SK-N-SH (cell line): ENCODE measurements around the gene FAM107B. TPM values are rescaled to one million over a fixed set of nuclear protein-coding genes. Genes with fewer than 3 reads are reported as not detected.

Source experiments
- CTCF ChIA-PET: fragments of 300-600, 350-600 bp; formaldehyde crosslinking; extraction: SDS; loops from one replicate; lab custom pipeline; 2021; lab: Yijun Ruan, JAX
- POLR2A ChIA-PET: fragments of 350-600 bp; sonication (Branson Sonifier 250); formaldehyde crosslinking; extraction: SDS; loops from one replicate; lab custom pipeline; 2020; ENCODE audit warnings: antibody characterized with exemption, inconsistent platforms; lab: Yijun Ruan, JAX
- DNase-seq: peaks from one replicate; pipeline ENCODE4 v3.0.0; 2012
- H2AFZ ChIP-seq: fragments of 200-600 bp; sonication (generic); 2 replicates; pipeline ENCODE4 v1.8.1; 2016; ENCODE audit warnings: antibody characterized with exemption, mild to moderate bottlenecking, low read depth
- H3F3A ChIP-seq: fragments of 200-600 bp; sonication (generic); replicated peaks from 2 replicates; pipeline ENCODE3; 2016; ENCODE audit warnings: antibody characterized with exemption, mild to moderate bottlenecking; ENCODE audit not compliant: insufficient read depth
- H3K27ac ChIP-seq, 2 experiments: fragments of 200-500 bp in 1 of 2; fragments of 200-600 bp in 1 of 2; sonication (Bioruptor generic) in 1 of 2; sonication (generic), shearing (Covaris generic) in 1 of 2; 2 replicates each; pipeline versions ENCODE4 v1.5.1 to v1.6.1; 2014 to 2016; ENCODE audit warnings: low read depth in 2 of 2, inconsistent platforms in 1 of 2, low read length in 1 of 2, mild to moderate bottlenecking in 1 of 2, mixed read lengths in 1 of 2
- H3K27me3 ChIP-seq: fragments of 200-600 bp; sonication (generic), shearing (Covaris generic); 2 replicates; pipeline ENCODE4 v1.6.1; 2016; ENCODE audit warnings: mixed run types; ENCODE audit not compliant: insufficient read depth
- H3K36me3 ChIP-seq, 2 experiments: fragments of 200-500 bp in 1 of 2; fragments of 200-600 bp in 1 of 2; sonication (Bioruptor generic) in 1 of 2; sonication (generic) in 1 of 2; replicated peaks in 1 of 2; 2 replicates each; pipeline versions ENCODE3 to v1.5.1; 2014 to 2016; ENCODE audit warnings: low read length in 1 of 2, mild to moderate bottlenecking in 1 of 2; ENCODE audit not compliant: insufficient read depth in 2 of 2, control insufficient read depth in 1 of 2
- H3K4me1 ChIP-seq, 2 experiments: fragments of 200-500 bp in 1 of 2; fragments of 200-600 bp in 1 of 2; sonication (Bioruptor generic) in 1 of 2; sonication (generic), shearing (Covaris generic) in 1 of 2; 2 replicates each; pipeline versions ENCODE4 v1.5.1 to v1.6.1; 2014 to 2016; ENCODE audit warnings: low read depth in 1 of 2, low read length in 1 of 2, mixed run types in 1 of 2; ENCODE audit not compliant: insufficient read depth in 2 of 2, control insufficient read depth in 1 of 2
- H3K4me2 ChIP-seq: fragments of 200-600 bp; sonication (generic), shearing (Covaris generic); 2 replicates; pipeline ENCODE4 v1.6.1; 2017; ENCODE audit warnings: mixed run types
- H3K4me3 ChIP-seq, 2 experiments: fragments of 200-500 bp in 1 of 2; fragments of 200-600 bp in 1 of 2; sonication (Bioruptor generic) in 1 of 2; sonication (generic), shearing (Covaris generic) in 1 of 2; 2 replicates each; pipeline versions ENCODE4 v1.5.1 to v1.8.1; 2014 to 2016; ENCODE audit warnings: low read depth in 2 of 2, inconsistent platforms in 1 of 2, low read length in 1 of 2, mild to moderate bottlenecking in 1 of 2, mixed read lengths in 1 of 2, moderate library complexity in 1 of 2
- H3K79me2 ChIP-seq: fragments of 200-600 bp; sonication (generic); 2 replicates; pipeline ENCODE4 v1.8.1; 2017; ENCODE audit warnings: mild to moderate bottlenecking; ENCODE audit not compliant: insufficient read depth
- H3K9ac ChIP-seq: fragments of 200-600 bp; sonication (generic); 2 replicates; pipeline ENCODE4 v1.6.1; 2017; ENCODE audit warnings: mixed run types
- H3K9me2 ChIP-seq: fragments of 200-600 bp; sonication (generic); 2 replicates; pipeline ENCODE4 v1.6.1; 2017; ENCODE audit warnings: mixed run types
- H3K9me3 ChIP-seq: fragments of 200-600 bp; sonication (generic); 2 replicates; pipeline ENCODE4 v1.6.1; 2017; ENCODE audit warnings: mixed run types, mild to moderate bottlenecking, moderate library complexity
- H4K20me1 ChIP-seq: fragments of 200-600 bp; sonication (generic); 2 replicates; pipeline ENCODE4 v1.6.1; 2017; ENCODE audit warnings: mild to moderate bottlenecking, mixed run types; ENCODE audit not compliant: insufficient read depth
- EP300 ChIP-seq, 2 experiments: IDR thresholded peaks; 2 replicates each; pipeline versions ENCODE4 v1.4.0 to v1.6.1; 2012; ENCODE audit warnings: borderline replicate concordance in 1 of 2, low read depth in 1 of 2, low read length in 1 of 2
- FOSL2 ChIP-seq: IDR thresholded peaks from 2 replicates; pipeline ENCODE4 v1.4.0; 2012; ENCODE audit warnings: low read depth, mild to moderate bottlenecking, moderate library complexity, borderline replicate concordance
- GABPA ChIP-seq: IDR thresholded peaks from 2 replicates; pipeline ENCODE4 v1.4.0; 2012; ENCODE audit warnings: low read depth, mild to moderate bottlenecking
- MEF2A ChIP-seq: IDR thresholded peaks from 2 replicates; pipeline ENCODE4 v1.4.0; 2012; ENCODE audit warnings: low read depth, borderline replicate concordance
- NRF1 ChIP-seq: IDR thresholded peaks from 2 replicates; pipeline ENCODE4 v1.6.1; 2012; ENCODE audit warnings: low read depth, mild to moderate bottlenecking, low read length
- RCOR1 ChIP-seq: fragments of 150-350 bp; IDR thresholded peaks from 2 replicates; pipeline ENCODE4 v1.6.1; 2017; ENCODE audit warnings: antibody characterized with exemption, low read length
- RFX5 ChIP-seq: IDR thresholded peaks from 2 replicates; pipeline ENCODE4 v1.6.1; 2012; ENCODE audit warnings: mild to moderate bottlenecking, improper control_type of control experiment, low read length
- TAF1 ChIP-seq: IDR thresholded peaks from 2 replicates; pipeline ENCODE4 v1.6.1; 2012; ENCODE audit warnings: low read depth, mild to moderate bottlenecking, low read length, moderate library complexity, borderline replicate concordance
- TCF12 ChIP-seq: IDR thresholded peaks from 2 replicates; pipeline ENCODE4 v1.4.0; 2012
- TEAD4 ChIP-seq: IDR thresholded peaks from 2 replicates; pipeline ENCODE4 v1.4.0; 2012; ENCODE audit warnings: mild to moderate bottlenecking, borderline replicate concordance; ENCODE audit not compliant: insufficient read depth
- YY1 ChIP-seq: IDR thresholded peaks from 2 replicates; pipeline ENCODE4 v1.4.0; 2012; ENCODE audit warnings: low read depth, mild to moderate bottlenecking
- WGBS: methylation state at CpG from one replicate; pipeline ENCODE4 v1.1.6; 2017; ENCODE audit warnings: low lambda C conversion rate; 5-methylcytosine and 5-hydroxymethylcytosine counted together
- polyA plus RNA-seq, 3 experiments: library from polyadenylated mRNA; depleted of rRNA; stranded (reverse); fragments of >200 nt; gene quantifications; 2 replicates each; pipeline ENCODE4 v1.2.3, GENCODE V29; 2012
- TF ChIP-seq, protein P1 (sequence below): fragments of 150-350 bp; IDR thresholded peaks from 2 replicates; pipeline ENCODE4 v1.6.1; 2016; ENCODE audit warnings: mild to moderate bottlenecking, low read depth, low read length
- TF ChIP-seq, protein P2 (sequence below): IDR thresholded peaks from 2 replicates; pipeline ENCODE4 v1.4.0; 2012; ENCODE audit warnings: low read depth, borderline replicate concordance
- TF ChIP-seq, protein P3 (sequence below): IDR thresholded peaks from 2 replicates; pipeline ENCODE4; 2012
- TF ChIP-seq, protein P4 (sequence below): IDR thresholded peaks from 2 replicates; pipeline ENCODE4 v1.4.0; 2012; ENCODE audit warnings: low read depth

FAM107B gene
- polyA plus RNA-seq, 1 of the 3 experiments (the other 2 are of a cell fraction): 1.0 TPM

DNA sequence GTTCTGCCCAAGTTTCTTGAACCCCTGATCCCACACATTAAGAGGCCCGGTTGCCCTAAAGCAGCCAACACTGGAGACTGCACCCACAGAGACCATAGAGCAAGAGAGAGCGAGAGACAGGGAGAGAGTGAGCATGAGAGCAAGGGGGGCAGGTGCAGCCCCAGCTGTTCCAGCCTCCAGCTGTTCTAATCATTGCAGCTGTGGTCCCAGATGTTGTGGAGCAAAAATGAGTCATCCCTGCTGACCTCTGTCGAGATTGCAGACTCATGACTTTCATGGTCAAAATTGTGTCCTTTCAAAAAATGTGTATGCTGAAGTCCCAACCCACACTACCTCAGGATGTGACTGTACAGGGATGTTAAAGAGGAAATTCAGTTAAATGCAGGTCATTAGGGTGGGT is 300.0 kb downstream of the FAM107B start:
- Histone ChIP-seq H3K9me3 (no peaks in the 10 kb centered on the region), H3K4me2 (no peak overlapping the region), H3F3A (no peaks in the 10 kb centered on the region), H3K9ac (no peak overlapping the region), H3K79me2 (no peaks in the 10 kb centered on the region), H3K27me3 (no peaks in the 10 kb centered on the region), H3K27ac (no peak overlapping the region), H3K4me1 (no peaks in the 10 kb centered on the region), H3K4me3 (no peak overlapping the region), H2AFZ (no peak overlapping the region), H4K20me1 (no peaks in the 10 kb centered on the region), H3K36me3 (no peaks in the 10 kb centered on the region), H3K9me2 (no peaks in the 10 kb centered on the region)
- TF ChIP-seq NRF1 (no peak), FOSL2 (no peak), GABPA (no peak), RFX5 (no peak), YY1 (no peak)
- POLR2A ChIA-PET: no interaction called here
- CTCF ChIA-PET: interaction anchor here (0.6 to 1.0 kb wide), 2 partner anchors 67 to 277 kb away, joined by 3 read pairs; no protein-coding TSS in a partner anchor
- 53% methylated on average over 3 of the region's 3 CpGs for WGBS
- no peak for DNase-seq

- WGBS: 84% methylated on average over 6 of the region's 6 CpGs
- H3K9me2 ChIP-seq: no peaks in the 10 kb centered on the region
- no peaks in the 10 kb centered on the region for H3K79me2 ChIP-seq
- ChIA-PET POLR2A (no interaction called here), CTCF (no interaction called here)
- no peaks in the 10 kb centered on the region for H4K20me1 ChIP-seq
- no peak overlapping the region for H3K27ac ChIP-seq
- no peak overlapping the region for H3K4me2 ChIP-seq
- H3F3A ChIP-seq: no peaks in the 10 kb centered on the region
- no peaks in the 10 kb centered on the region for H3K36me3 ChIP-seq
- H3K4me1 ChIP-seq: no peaks in the 10 kb centered on the region; a peak in 1 of 4 replicates
- no peaks in the 10 kb centered on the region for H3K27me3 ChIP-seq
- no peak for DNase-seq
- TF ChIP-seq RCOR1: no peak
- TF ChIP-seq, protein P1, sequence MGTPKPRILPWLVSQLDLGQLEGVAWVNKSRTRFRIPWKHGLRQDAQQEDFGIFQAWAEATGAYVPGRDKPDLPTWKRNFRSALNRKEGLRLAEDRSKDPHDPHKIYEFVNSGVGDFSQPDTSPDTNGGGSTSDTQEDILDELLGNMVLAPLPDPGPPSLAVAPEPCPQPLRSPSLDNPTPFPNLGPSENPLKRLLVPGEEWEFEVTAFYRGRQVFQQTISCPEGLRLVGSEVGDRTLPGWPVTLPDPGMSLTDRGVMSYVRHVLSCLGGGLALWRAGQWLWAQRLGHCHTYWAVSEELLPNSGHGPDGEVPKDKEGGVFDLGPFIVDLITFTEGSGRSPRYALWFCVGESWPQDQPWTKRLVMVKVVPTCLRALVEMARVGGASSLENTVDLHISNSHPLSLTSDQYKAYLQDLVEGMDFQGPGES: no peak
- TF ChIP-seq, protein P2, sequence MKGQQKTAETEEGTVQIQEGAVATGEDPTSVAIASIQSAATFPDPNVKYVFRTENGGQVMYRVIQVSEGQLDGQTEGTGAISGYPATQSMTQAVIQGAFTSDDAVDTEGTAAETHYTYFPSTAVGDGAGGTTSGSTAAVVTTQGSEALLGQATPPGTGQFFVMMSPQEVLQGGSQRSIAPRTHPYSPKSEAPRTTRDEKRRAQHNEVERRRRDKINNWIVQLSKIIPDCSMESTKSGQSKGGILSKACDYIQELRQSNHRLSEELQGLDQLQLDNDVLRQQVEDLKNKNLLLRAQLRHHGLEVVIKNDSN: no peak
- no peak for TF ChIP-seq TEAD4
- no peak for TF ChIP-seq MEF2A
- TF ChIP-seq EP300 (IDR thresholded peaks at IDR 0.05; ENCODE audit: borderline replicate concordance in 1 of 2, low read depth in 1 of 2, low read length in 1 of 2): no peak
- no peak for TF ChIP-seq TCF12
- TF ChIP-seq, protein P3, sequence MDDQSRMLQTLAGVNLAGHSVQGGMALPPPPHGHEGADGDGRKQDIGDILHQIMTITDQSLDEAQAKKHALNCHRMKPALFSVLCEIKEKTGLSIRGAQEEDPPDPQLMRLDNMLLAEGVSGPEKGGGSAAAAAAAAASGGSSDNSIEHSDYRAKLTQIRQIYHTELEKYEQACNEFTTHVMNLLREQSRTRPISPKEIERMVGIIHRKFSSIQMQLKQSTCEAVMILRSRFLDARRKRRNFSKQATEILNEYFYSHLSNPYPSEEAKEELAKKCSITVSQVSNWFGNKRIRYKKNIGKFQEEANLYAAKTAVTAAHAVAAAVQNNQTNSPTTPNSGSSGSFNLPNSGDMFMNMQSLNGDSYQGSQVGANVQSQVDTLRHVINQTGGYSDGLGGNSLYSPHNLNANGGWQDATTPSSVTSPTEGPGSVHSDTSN: no peak
- TF ChIP-seq, protein P4, sequence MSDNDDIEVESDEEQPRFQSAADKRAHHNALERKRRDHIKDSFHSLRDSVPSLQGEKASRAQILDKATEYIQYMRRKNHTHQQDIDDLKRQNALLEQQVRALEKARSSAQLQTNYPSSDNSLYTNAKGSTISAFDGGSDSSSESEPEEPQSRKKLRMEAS: no peak
- no peak for TF ChIP-seq TAF1
- no peaks in the 10 kb centered on the region for H3K9me3 ChIP-seq
- H3K4me3 ChIP-seq: no peak overlapping the region
- H3K9ac ChIP-seq: no peak overlapping the region
- no peak overlapping the region for H2AFZ ChIP-seq
Observed at GRCh38 chr10:14470920-14471319, 303.8 kb downstream of the FAM107B start.
